Measurements from ENCODE around the gene RBM22.

RBM22 gene

GRCh38 chr5:150663936-150664335, 36.9 kb downstream of the RBM22 start:
- H3K4me3 ChIP-seq (ENCODE audit: low read length): no peak overlapping the region
- no peak for DNase-seq (ENCODE audit: low read depth)
- TF ChIP-seq, protein P1, sequence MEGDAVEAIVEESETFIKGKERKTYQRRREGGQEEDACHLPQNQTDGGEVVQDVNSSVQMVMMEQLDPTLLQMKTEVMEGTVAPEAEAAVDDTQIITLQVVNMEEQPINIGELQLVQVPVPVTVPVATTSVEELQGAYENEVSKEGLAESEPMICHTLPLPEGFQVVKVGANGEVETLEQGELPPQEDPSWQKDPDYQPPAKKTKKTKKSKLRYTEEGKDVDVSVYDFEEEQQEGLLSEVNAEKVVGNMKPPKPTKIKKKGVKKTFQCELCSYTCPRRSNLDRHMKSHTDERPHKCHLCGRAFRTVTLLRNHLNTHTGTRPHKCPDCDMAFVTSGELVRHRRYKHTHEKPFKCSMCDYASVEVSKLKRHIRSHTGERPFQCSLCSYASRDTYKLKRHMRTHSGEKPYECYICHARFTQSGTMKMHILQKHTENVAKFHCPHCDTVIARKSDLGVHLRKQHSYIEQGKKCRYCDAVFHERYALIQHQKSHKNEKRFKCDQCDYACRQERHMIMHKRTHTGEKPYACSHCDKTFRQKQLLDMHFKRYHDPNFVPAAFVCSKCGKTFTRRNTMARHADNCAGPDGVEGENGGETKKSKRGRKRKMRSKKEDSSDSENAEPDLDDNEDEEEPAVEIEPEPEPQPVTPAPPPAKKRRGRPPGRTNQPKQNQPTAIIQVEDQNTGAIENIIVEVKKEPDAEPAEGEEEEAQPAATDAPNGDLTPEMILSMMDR (conservative IDR thresholded peaks at IDR 0.05; ENCODE audit: low read length): no peak

- TF ChIP-seq, protein P1 (conservative IDR thresholded peaks at IDR 0.05; ENCODE audit: low read length): no peak
- DNase-seq (ENCODE audit: low read depth): no peak
- H3K4me3 ChIP-seq (ENCODE audit: low read length): no peak overlapping the region
Observed at GRCh38 chr5:150662731-150663516, 37.9 kb downstream of the RBM22 start.

DNA sequence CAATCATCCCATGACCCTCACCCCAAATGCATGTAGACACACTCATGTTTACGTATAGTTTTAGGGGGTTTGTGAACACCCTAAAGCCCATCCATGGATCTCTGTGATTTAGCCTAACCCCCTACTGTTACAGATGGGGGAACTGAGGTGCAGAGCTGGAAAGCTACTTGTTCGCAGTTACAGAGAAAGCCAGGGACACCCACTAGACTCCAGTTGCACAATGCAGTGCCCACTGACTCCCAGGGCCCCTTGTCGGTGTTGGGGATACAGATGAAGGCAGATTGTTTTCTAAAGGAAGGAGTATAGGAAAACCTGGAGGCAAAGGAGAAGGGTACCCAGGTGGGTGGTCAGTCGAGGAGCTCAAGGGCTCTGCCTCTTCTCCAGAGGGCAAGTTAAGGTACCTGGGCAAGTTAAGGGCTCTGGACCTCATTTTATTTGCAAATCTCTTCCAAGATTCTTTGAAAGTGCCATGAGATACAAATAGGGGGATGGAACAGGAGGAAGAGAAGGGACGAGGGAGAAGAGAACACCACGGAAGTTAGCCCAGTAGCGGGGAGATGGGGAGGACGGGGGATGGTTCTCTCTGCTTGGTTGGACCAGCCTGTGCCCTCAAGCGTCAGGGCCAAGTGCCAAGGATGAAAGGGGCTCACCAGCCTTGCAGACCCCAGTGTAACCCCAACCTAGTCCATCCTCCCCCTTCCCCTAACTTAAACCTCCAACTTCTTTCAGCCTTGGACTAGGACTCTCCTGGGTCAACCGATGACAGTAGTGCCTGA, 38.9 kb downstream of the RBM22 start:
- H3K4me3 ChIP-seq (ENCODE audit: low read length): no peak overlapping the region
- TF ChIP-seq, protein P1 (conservative IDR thresholded peaks at IDR 0.05; ENCODE audit: low read length): no peak
- no peak for DNase-seq (ENCODE audit: low read depth)

- TF ChIP-seq, protein P1 (conservative IDR thresholded peaks at IDR 0.05; ENCODE audit: low read length): no peak
- DNase-seq (ENCODE audit: low read depth): no peak
- H3K4me3 ChIP-seq (ENCODE audit: low read length): no peak within 1 kb of the TSS
Observed at GRCh38 chr5:150661086-150661485, 39.8 kb downstream of the RBM22 start, which contains the start of gene MYOZ3. Gene MYOZ3, plus strand, starts transcription at chr5:150661251. Its CDS starts 1,691 bp downstream, at chr5:150662942.

DNA sequence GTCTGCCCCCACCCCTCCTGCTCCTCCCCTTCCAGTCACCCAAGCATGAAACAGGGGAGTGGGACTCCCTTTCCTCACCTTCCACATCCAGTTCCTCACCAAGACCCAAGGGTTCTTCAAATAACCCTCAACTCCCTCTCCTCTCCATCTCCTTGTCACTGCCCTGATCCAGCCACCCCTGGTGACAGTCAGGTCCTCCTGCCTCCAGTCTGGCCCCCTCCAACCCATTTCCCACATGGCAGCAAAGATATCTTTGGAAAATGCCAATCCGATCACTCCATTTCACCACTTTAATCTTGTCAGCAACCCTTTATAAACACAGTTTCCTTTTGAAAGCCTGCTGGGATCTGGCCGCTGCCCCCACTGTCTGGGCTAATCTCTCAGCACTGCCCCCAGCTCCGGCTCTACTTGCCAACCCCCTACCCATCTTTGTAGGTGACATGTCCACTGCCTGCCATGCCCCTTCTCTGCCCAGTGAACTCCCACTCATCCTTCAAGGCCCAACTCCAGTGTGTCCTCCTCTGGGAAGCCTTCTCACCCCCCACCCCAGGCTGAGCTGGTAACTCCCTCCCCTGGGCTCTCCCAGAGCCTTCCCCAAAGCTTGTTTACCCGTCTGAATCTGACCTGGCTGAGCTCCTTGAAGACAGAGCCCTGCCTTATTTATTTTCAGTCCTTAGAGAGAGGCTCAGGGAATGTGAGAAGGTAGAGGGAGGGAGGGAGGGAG, 40.6 kb downstream of the RBM22 start:
- DNase-seq (ENCODE audit: low read depth): no peak

GRCh38 chr5:150659360-150660107, 41.3 kb downstream of the RBM22 start:
- no peak overlapping the region for H3K4me3 ChIP-seq (ENCODE audit: low read length)
- TF ChIP-seq, protein P1 (conservative IDR thresholded peaks at IDR 0.05; ENCODE audit: low read length): no peak
- no peak for DNase-seq (ENCODE audit: low read depth)

More for the DNA sequence above, 40.6 kb downstream of the RBM22 start:
- TF ChIP-seq, protein P1 (conservative IDR thresholded peaks at IDR 0.05; ENCODE audit: low read length): no peak
- no peak overlapping the region for H3K4me3 ChIP-seq (ENCODE audit: low read length)
